H1 (cell line): ENCODE measurements around the gene CLDN7. TPM values are rescaled to one million over a fixed set of nuclear protein-coding genes. Genes with fewer than 3 reads are reported as not detected.

Experiments
- BRCA1 ChIP-seq: IDR thresholded peaks from 2 replicates; pipeline ENCODE4 v1.6.1; 2012; ENCODE audit warnings: low read depth, low read length, improper control_type of control experiment
- POLR2A ChIP-seq, 2 experiments: IDR thresholded peaks; 1 replicate in 1 of 2; 2 replicates in 1 of 2; pipeline ENCODE4 v1.6.1; 2011; ENCODE audit warnings: low read depth in 2 of 2, low read length in 2 of 2, mild to moderate bottlenecking in 2 of 2; ENCODE audit errors: control extremely low read depth in 1 of 2
- RAD21 ChIP-seq, 2 experiments: IDR thresholded peaks in 1 of 2; conservative IDR thresholded peaks in 1 of 2; 2 replicates each; pipeline ENCODE4 v1.6.1; 2011; ENCODE audit warnings: low read depth in 2 of 2, low read length in 2 of 2, improper control_type of control experiment in 1 of 2, inconsistent platforms in 1 of 2, mild to moderate bottlenecking in 1 of 2, moderate library complexity in 1 of 2
- polyA plus RNA-seq, 7 experiments: library from polyadenylated mRNA; depleted of rRNA in 3 of 7; stranded (reverse) in 5 of 7; unstranded in 2 of 7; fragments of >200 nt in 5 of 7; fragments of 200-250 nt in 2 of 7; gene quantifications; 1 replicate in 5 of 7; 2 replicates in 1 of 7; 4 replicates in 1 of 7; pipeline versions ENCODE4 v1.2.1 to v1.2.3, GENCODE V29; 2011 to 2013; ENCODE audit warnings: missing spikeins in 2 of 7, mixed read lengths in 2 of 7
- total RNA-seq: library from RNA; stranded (reverse); fragmentation: NEBNext Ultra II Directional; extraction: Animal tissue kit (Norgen Biotek cat#: 25700); gene quantifications from 2 replicates; pipeline ENCODE4 v1.2.1, GENCODE V29; 2021

CLDN7 gene
- total and polyA plus RNA-seq, 2 of the 8 experiments (the other 6 are each of a cell fraction or from before 2014, with no cell fraction given) = 118 to 119 TPM

DNA sequence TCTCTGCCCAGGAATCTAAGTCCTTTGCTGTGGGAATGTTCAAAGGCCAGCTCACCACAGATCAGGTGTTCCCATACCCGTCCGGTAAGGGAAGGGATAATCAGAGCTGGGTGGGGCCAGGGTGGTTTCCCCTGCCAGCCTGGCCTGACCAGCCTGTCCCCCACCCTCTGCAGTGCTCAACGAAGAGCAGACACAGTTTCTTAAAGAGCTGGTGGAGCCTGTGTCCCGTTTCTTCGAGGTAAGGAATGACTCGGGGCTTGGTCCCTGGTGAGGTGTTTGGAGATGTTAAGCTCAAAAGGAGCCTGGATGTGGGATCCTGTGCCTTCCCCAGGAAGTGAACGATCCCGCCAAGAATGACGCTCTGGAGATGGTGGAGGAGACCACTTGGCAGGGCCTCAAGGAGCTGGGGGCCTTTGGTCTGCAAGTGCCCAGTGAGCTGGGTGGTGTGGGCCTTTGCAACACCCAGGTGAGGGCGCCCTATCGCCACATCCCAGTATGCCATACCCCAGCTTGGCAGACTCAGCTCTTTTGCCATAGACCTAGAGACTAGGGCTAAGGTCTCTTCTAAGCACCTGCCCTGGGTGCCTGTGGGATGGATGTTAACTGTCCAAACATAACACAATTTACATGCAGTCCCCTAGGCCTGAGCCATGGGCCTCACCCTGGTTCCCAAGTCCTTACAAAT, 41.5 kb downstream of the CLDN7 start (continued):
- TF ChIP-seq BRCA1 (no peak), RAD21 (IDR thresholded peaks at IDR 0.05 in 1 of 2, conservative IDR thresholded peaks at IDR 0.05 in 1 of 2; ENCODE audit: low read depth in 2 of 2, low read length in 2 of 2) (peak; percentile 56 to 71), POLR2A (IDR thresholded peaks at IDR 0.05; ENCODE audit: control extremely low read depth in 1 of 2, low read depth in 2 of 2, low read length in 2 of 2) (peak in 1 of 2 experiments; percentile 62; a peak in 2 of 3 replicates)
